Measurements from ENCODE around the gene OPALIN. TPM values are rescaled to one million over a fixed set of nuclear protein-coding genes. Genes with fewer than 3 reads are reported as not detected.

OPALIN gene, protein sequence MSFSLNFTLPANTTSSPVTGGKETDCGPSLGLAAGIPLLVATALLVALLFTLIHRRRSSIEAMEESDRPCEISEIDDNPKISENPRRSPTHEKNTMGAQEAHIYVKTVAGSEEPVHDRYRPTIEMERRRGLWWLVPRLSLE
- total RNA-seq = not detected in 2 replicates
- polyA plus RNA-seq = not detected in 2 replicates

DNA sequence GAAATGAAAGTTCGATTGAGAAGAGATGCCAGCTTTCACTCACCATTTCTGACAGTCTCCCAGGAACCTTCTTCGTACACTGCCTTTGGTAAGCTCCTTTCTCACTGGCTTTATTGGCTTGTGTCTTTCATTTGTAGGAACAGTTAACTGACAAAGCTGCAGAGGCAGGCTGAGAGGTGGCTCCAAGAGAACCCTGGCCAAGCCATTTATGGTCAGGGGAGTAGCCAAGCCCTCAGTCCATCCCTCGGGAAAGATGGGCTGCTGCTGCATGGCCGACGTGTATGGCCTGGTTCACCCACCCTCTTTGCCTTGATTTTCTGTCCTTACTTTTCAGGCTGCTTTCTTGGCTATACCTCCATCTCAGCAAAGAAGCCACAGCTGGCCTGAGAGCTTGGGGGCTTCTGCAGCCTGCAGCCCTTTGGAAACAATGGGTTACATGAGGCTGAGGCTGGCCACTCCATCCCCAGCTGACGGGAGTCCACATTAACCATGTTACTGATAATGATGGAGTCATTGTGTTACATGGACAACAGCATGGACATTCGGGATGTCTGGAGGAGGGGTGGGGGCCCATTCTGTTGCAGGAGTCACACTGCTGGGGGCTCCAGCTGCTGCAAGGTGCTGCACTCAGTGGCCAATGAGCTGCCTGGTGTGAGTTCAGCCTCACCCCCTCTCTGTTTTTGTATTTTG lies at the start of gene OPALIN:
OPALIN (minus strand) TSS at position 152 of the 690 bp plus-strand sequence; CDS start at position 46, 106 bp downstream.
- Histone ChIP-seq H4K20me1 (ENCODE audit: insufficient read depth, poor library complexity, severe bottlenecking) (no peaks in the 10 kb centered on the region), H3K4me2 (no peak within 1 kb of the TSS), H3K9me3 (ENCODE audit: low read depth) (no peaks in the 10 kb centered on the region), H3K4me3 (no peak within 1 kb of the TSS), H3K79me2 (no peaks in the 10 kb centered on the region), H3K4me1 (ENCODE audit: insufficient read depth) (no peaks in the 10 kb centered on the region), H3K36me3 (replicated peaks; ENCODE audit: insufficient read depth, low read depth) (no peaks in the 10 kb centered on the region), H2AFZ (no peak within 1 kb of the TSS), H3K9me2 (replicated peaks; ENCODE audit: insufficient read depth) (no peaks in the 10 kb centered on the region), H3K27me3 (no peaks in the 10 kb centered on the region), H3K27ac (no peak within 1 kb of the TSS)
- DNase-seq (ENCODE audit: low spot score) = no peak
- WGBS (ENCODE audit: low lambda C conversion rate, missing lambda C conversion rate) = 79% methylated on average over 7 of the region's 7 CpGs
- TF ChIP-seq EZH2 (IDR thresholded peaks at IDR 0.05; ENCODE audit: borderline replicate concordance) (no peak), EZH2phosphoT487 (IDR thresholded peaks at IDR 0.05; ENCODE audit: low read depth, severe bottlenecking, unreplicated experiment) (no peak)
- TF ChIP-seq, protein P1, sequence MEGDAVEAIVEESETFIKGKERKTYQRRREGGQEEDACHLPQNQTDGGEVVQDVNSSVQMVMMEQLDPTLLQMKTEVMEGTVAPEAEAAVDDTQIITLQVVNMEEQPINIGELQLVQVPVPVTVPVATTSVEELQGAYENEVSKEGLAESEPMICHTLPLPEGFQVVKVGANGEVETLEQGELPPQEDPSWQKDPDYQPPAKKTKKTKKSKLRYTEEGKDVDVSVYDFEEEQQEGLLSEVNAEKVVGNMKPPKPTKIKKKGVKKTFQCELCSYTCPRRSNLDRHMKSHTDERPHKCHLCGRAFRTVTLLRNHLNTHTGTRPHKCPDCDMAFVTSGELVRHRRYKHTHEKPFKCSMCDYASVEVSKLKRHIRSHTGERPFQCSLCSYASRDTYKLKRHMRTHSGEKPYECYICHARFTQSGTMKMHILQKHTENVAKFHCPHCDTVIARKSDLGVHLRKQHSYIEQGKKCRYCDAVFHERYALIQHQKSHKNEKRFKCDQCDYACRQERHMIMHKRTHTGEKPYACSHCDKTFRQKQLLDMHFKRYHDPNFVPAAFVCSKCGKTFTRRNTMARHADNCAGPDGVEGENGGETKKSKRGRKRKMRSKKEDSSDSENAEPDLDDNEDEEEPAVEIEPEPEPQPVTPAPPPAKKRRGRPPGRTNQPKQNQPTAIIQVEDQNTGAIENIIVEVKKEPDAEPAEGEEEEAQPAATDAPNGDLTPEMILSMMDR (IDR thresholded peaks at IDR 0.05; ENCODE audit: poor library complexity) = no peak

DNA sequence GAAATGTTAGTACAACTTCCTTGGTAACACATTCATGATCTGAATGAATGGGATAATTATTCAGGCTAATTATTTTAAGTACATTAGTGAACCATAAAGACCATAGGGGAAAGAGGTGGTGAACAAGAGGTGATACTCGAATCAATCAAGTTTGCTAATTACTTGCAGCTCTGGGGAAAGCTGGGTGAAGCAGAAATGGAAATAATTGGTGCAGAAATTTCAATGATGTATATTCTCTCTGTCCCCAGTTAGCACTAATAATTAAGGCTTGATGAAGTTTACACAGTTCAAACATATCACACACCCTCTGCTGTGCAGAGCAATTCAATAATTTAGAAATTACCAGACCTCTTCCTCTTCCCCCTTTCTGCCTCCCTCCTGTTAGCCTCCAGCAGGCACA lies 49.4 kb upstream of the OPALIN start:
- H3K4me2 ChIP-seq = no peak overlapping the region
- H3K4me3 ChIP-seq = no peak overlapping the region
- H2AFZ ChIP-seq = no peak overlapping the region
- H3K9me2 ChIP-seq (replicated peaks; ENCODE audit: insufficient read depth) = no peaks in the 10 kb centered on the region
- no peaks in the 10 kb centered on the region for H3K9me3 ChIP-seq (ENCODE audit: low read depth)
- no peaks in the 10 kb centered on the region for H3K36me3 ChIP-seq (replicated peaks; ENCODE audit: insufficient read depth, low read depth)
- 86% methylated on average over 1 of the region's 1 CpG for WGBS (ENCODE audit: low lambda C conversion rate, missing lambda C conversion rate)
- no peak for DNase-seq (ENCODE audit: low spot score)
- H3K27me3 ChIP-seq = peaks cover 41% of the 10 kb centered on the region
- H3K27ac ChIP-seq = no peak overlapping the region
- no peaks in the 10 kb centered on the region for H4K20me1 ChIP-seq (ENCODE audit: insufficient read depth, poor library complexity, severe bottlenecking)
- no peaks in the 10 kb centered on the region for H3K79me2 ChIP-seq
- TF ChIP-seq, protein P1 (IDR thresholded peaks at IDR 0.05; ENCODE audit: poor library complexity) = no peak
- no peak for TF ChIP-seq EZH2phosphoT487 (IDR thresholded peaks at IDR 0.05; ENCODE audit: low read depth, severe bottlenecking, unreplicated experiment)
- no peak for TF ChIP-seq EZH2 (IDR thresholded peaks at IDR 0.05; ENCODE audit: borderline replicate concordance)
- no peaks in the 10 kb centered on the region for H3K4me1 ChIP-seq (ENCODE audit: insufficient read depth)

DNA sequence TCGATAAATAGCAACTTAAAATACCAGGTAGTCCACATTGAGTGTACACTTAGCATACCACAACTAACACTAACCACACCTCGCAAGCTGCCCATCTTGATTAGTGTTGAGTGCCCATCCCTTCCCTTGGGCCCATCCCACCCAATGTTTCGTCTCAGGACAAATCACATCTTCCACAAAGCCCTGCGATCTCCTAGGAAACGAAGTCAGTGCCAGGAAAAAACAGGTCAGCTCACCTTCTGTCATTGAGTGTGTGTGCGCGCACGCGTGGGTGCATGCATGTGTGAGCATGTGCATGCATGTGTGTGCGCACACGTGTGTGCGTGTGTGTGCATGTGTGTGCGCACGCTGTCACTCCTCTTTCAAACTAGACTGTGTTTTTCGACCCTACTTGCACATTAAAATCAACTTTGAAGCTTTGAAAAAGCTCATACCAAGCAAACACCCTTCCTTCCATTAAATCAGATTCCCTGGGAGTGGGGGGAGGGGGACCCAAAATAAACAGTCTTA lies 48.8 kb upstream of the OPALIN start:
- 89% methylated on average over 15 of the region's 15 CpGs for WGBS (ENCODE audit: low lambda C conversion rate, missing lambda C conversion rate)
- Histone ChIP-seq H3K36me3 (replicated peaks; ENCODE audit: insufficient read depth, low read depth) (no peaks in the 10 kb centered on the region), H4K20me1 (ENCODE audit: insufficient read depth, poor library complexity, severe bottlenecking) (no peaks in the 10 kb centered on the region), H2AFZ (no peak overlapping the region), H3K4me3 (no peak overlapping the region), H3K4me2 (no peak overlapping the region), H3K79me2 (no peaks in the 10 kb centered on the region), H3K9me3 (ENCODE audit: low read depth) (no peaks in the 10 kb centered on the region), H3K27ac (no peak overlapping the region), H3K27me3 (peaks cover 41% of the 10 kb centered on the region), H3K4me1 (ENCODE audit: insufficient read depth) (no peaks in the 10 kb centered on the region), H3K9me2 (replicated peaks; ENCODE audit: insufficient read depth) (no peaks in the 10 kb centered on the region)
- TF ChIP-seq, protein P1 (IDR thresholded peaks at IDR 0.05; ENCODE audit: poor library complexity) = no peak
- no peak for TF ChIP-seq EZH2phosphoT487 (IDR thresholded peaks at IDR 0.05; ENCODE audit: low read depth, severe bottlenecking, unreplicated experiment)
- TF ChIP-seq EZH2 (IDR thresholded peaks at IDR 0.05; ENCODE audit: borderline replicate concordance) = no peak
- no peak for DNase-seq (ENCODE audit: low spot score)

Measured in hepatocyte (in vitro differentiated cells).